ENCODE results near the gene F2RL2.

F2RL2 gene

DNA sequence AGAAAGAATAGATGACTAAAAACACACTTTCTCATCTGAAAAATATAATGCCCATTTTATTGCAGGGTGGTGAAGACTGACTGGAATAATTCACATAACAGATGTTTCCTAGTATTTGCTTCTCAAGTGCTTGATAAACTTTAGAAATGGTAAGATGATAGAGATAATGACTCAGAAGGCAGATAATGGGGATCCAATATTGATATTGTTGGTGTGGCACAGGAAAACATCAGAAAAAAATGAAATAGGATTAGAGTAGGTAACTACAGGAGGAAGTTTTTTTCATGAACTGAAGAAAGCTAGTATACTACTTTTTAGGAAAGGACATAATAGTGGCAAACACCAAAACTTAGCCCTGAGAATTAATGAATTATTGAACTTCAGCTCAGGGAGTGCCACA, 20.2 kb upstream of the F2RL2 start:
- H4K20me1 ChIP-seq (ENCODE audit: control insufficient read depth, insufficient read depth, low read depth, low read length) = no peaks in the 10 kb centered on the region
- no peaks in the 10 kb centered on the region for H3K79me2 ChIP-seq (ENCODE audit: control insufficient read depth, low read length)
- H3K4me1 ChIP-seq (ENCODE audit: control insufficient read depth, low read length) = peaks cover 15% of the 10 kb centered on the region
- no peak overlapping the region for H3K27ac ChIP-seq (ENCODE audit: low read depth, low read length)
- peaks cover 2% of the 10 kb centered on the region; the same call in 1 of the 2 replicates for H3K9me3 ChIP-seq (ENCODE audit: control insufficient read depth, insufficient read depth, low read length)
- no peak for TF ChIP-seq EZH2phosphoT487 (IDR thresholded peaks at IDR 0.05; ENCODE audit: borderline replicate concordance, low read length)
- TF ChIP-seq, protein P1, sequence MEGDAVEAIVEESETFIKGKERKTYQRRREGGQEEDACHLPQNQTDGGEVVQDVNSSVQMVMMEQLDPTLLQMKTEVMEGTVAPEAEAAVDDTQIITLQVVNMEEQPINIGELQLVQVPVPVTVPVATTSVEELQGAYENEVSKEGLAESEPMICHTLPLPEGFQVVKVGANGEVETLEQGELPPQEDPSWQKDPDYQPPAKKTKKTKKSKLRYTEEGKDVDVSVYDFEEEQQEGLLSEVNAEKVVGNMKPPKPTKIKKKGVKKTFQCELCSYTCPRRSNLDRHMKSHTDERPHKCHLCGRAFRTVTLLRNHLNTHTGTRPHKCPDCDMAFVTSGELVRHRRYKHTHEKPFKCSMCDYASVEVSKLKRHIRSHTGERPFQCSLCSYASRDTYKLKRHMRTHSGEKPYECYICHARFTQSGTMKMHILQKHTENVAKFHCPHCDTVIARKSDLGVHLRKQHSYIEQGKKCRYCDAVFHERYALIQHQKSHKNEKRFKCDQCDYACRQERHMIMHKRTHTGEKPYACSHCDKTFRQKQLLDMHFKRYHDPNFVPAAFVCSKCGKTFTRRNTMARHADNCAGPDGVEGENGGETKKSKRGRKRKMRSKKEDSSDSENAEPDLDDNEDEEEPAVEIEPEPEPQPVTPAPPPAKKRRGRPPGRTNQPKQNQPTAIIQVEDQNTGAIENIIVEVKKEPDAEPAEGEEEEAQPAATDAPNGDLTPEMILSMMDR (IDR thresholded peaks at IDR 0.05; ENCODE audit: low read depth, low read length, poor library complexity, severe bottlenecking) = no peak
- no peaks in the 10 kb centered on the region for H3K27me3 ChIP-seq (ENCODE audit: control insufficient read depth, low read length)
- H3K9me2 ChIP-seq (replicated peaks; ENCODE audit: control insufficient read depth, low read length) = no peaks in the 10 kb centered on the region
- H3K4me2 ChIP-seq (ENCODE audit: low read length) = no peak overlapping the region
- H3F3A ChIP-seq (ENCODE audit: control insufficient read depth, insufficient read depth) = no peaks in the 10 kb centered on the region
- H3K36me3 ChIP-seq (ENCODE audit: control insufficient read depth, low read length) = peaks cover 25% of the 10 kb centered on the region
- H3K4me3 ChIP-seq (ENCODE audit: low read length) = no peak overlapping the region

DNA sequence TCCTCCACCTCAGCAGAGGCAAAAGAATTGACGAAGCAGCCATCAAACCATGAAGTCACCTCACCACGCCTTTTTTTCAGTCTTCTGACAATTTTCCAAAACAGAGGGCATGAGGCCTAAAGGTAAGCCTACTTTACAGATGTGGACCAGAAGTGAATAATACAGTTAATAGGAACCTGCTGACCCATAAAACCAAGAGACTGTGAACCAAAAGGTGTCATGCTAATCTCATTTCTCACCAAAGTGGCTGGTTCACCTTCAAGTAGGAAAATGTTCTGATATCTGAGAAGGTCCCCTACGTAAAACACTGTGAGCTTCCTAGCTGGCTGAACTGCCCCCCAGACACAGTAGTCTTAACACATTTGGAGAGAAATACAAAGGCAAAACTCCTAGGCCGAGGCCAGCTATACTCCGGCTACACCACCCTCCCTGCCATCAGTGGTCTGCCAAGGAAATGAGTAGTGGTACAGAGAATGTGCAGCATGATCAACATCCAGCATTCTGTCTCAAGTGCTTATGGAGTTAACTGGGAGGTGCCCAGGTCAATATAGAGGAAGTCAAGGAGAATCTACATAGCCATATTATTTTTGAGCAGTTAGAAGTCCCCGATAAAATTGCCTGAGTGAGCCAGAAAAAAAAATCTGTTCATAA, 19.3 kb upstream of the F2RL2 start:
- Histone ChIP-seq H3K9me3 (ENCODE audit: control insufficient read depth, insufficient read depth, low read length) (no peaks in the 10 kb centered on the region), H3K9me2 (replicated peaks; ENCODE audit: control insufficient read depth, low read length) (no peaks in the 10 kb centered on the region), H3K4me2 (ENCODE audit: low read length) (no peak overlapping the region), H3K27ac (ENCODE audit: low read depth, low read length) (no peak overlapping the region), H3K4me1 (ENCODE audit: control insufficient read depth, low read length) (peaks cover 23% of the 10 kb centered on the region), H4K20me1 (ENCODE audit: control insufficient read depth, insufficient read depth, low read depth, low read length) (no peaks in the 10 kb centered on the region), H3K4me3 (ENCODE audit: low read length) (no peak overlapping the region), H3K79me2 (ENCODE audit: control insufficient read depth, low read length) (no peaks in the 10 kb centered on the region), H3F3A (ENCODE audit: control insufficient read depth, insufficient read depth) (no peaks in the 10 kb centered on the region), H3K36me3 (ENCODE audit: control insufficient read depth, low read length) (peaks cover 24% of the 10 kb centered on the region), H3K27me3 (ENCODE audit: control insufficient read depth, low read length) (no peaks in the 10 kb centered on the region)
- TF ChIP-seq, protein P1 (IDR thresholded peaks at IDR 0.05; ENCODE audit: low read depth, low read length, poor library complexity, severe bottlenecking) = no peak
- no peak for TF ChIP-seq EZH2phosphoT487 (IDR thresholded peaks at IDR 0.05; ENCODE audit: borderline replicate concordance, low read length)

DNA sequence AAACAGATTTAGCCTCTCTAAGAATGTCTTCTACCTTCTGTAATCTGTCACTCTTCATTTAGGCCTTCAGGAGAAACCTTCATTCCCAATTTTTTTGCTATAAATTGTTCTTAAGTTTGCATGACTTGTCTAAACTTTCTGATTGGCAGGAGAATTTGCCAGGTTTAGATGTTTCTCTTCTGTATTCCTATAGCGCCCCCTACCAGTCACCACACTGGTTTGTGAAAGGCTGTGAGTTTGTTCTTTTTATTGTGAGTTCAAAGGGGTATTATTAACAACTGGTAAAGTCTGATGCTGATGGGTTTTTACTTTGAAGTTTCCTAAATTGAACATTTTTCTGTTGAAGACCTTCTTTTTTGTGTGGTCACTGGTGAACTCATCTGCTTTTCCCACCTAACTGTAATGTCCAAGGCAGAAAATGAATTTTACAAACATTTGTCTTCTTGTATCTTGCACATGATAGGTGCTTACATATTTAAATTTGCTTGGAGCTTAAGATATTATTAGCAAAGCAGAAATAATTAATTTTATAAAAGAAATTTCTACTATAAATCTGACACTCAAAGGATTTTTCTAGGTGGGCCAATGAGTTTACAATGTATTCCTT, 18.4 kb upstream of the F2RL2 start:
- H3K9me3 ChIP-seq (ENCODE audit: control insufficient read depth, insufficient read depth, low read length) = no peaks in the 10 kb centered on the region
- H3K27me3 ChIP-seq (ENCODE audit: control insufficient read depth, low read length) = no peaks in the 10 kb centered on the region
- H3K4me1 ChIP-seq (ENCODE audit: control insufficient read depth, low read length) = peaks cover 23% of the 10 kb centered on the region
- H3K9me2 ChIP-seq (replicated peaks; ENCODE audit: control insufficient read depth, low read length) = no peaks in the 10 kb centered on the region
- H3K4me3 ChIP-seq (ENCODE audit: low read length) = no peak overlapping the region
- H3K79me2 ChIP-seq (ENCODE audit: control insufficient read depth, low read length) = no peaks in the 10 kb centered on the region
- no peak overlapping the region for H3K27ac ChIP-seq (ENCODE audit: low read depth, low read length)
- no peaks in the 10 kb centered on the region for H4K20me1 ChIP-seq (ENCODE audit: control insufficient read depth, insufficient read depth, low read depth, low read length)
- H3K4me2 ChIP-seq (ENCODE audit: low read length) = no peak overlapping the region
- TF ChIP-seq, protein P1 (IDR thresholded peaks at IDR 0.05; ENCODE audit: low read depth, low read length, poor library complexity, severe bottlenecking) = peak; percentile 91
- no peak for TF ChIP-seq EZH2phosphoT487 (IDR thresholded peaks at IDR 0.05; ENCODE audit: borderline replicate concordance, low read length)
- H3K36me3 ChIP-seq (ENCODE audit: control insufficient read depth, low read length) = peaks cover 25% of the 10 kb centered on the region
- H3F3A ChIP-seq (ENCODE audit: control insufficient read depth, insufficient read depth) = no peaks in the 10 kb centered on the region
